ENCODE results near the gene HSD17B2.

The HSD17B2 gene

GRCh38 chr16:82061861-82062525 is 26.9 kb downstream of the HSD17B2 start:
- Histone ChIP-seq H3K4me1 (ENCODE audit: insufficient read depth, low read length, poor library complexity, severe bottlenecking) (no peaks in the 10 kb centered on the region), H3K4me2 (ENCODE audit: low read depth, low read length, poor library complexity, severe bottlenecking) (no peak overlapping the region), H3K27me3 (ENCODE audit: insufficient read depth, low read length, poor library complexity, severe bottlenecking) (no peaks in the 10 kb centered on the region), H2AFZ (ENCODE audit: low read length) (no peak overlapping the region), H3K4me3 (ENCODE audit: low read length, poor library complexity, severe bottlenecking) (no peak overlapping the region), H3K36me3 (ENCODE audit: insufficient read depth, low read length) (no peaks in the 10 kb centered on the region), H3K79me2 (ENCODE audit: insufficient read depth, low read length) (no peaks in the 10 kb centered on the region), H3K9ac (ENCODE audit: low read depth, low read length, poor library complexity, severe bottlenecking) (no peak overlapping the region), H3K9me2 (replicated peaks; ENCODE audit: low read depth, low read length) (no peaks in the 10 kb centered on the region), H4K20me1 (ENCODE audit: insufficient read depth, low read length, poor library complexity, severe bottlenecking) (no peaks in the 10 kb centered on the region), H3F3A (ENCODE audit: low read depth) (no peaks in the 10 kb centered on the region), H3K9me3 (ENCODE audit: insufficient read depth, low read depth, low read length) (no peaks in the 10 kb centered on the region)
- TF ChIP-seq EZH2phosphoT487 (IDR thresholded peaks at IDR 0.05; ENCODE audit: borderline replicate concordance), result no peak
- TF ChIP-seq, protein P1, sequence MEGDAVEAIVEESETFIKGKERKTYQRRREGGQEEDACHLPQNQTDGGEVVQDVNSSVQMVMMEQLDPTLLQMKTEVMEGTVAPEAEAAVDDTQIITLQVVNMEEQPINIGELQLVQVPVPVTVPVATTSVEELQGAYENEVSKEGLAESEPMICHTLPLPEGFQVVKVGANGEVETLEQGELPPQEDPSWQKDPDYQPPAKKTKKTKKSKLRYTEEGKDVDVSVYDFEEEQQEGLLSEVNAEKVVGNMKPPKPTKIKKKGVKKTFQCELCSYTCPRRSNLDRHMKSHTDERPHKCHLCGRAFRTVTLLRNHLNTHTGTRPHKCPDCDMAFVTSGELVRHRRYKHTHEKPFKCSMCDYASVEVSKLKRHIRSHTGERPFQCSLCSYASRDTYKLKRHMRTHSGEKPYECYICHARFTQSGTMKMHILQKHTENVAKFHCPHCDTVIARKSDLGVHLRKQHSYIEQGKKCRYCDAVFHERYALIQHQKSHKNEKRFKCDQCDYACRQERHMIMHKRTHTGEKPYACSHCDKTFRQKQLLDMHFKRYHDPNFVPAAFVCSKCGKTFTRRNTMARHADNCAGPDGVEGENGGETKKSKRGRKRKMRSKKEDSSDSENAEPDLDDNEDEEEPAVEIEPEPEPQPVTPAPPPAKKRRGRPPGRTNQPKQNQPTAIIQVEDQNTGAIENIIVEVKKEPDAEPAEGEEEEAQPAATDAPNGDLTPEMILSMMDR (conservative IDR thresholded peaks at IDR 0.05; ENCODE audit: low read length), result peak; percentile 83

DNA sequence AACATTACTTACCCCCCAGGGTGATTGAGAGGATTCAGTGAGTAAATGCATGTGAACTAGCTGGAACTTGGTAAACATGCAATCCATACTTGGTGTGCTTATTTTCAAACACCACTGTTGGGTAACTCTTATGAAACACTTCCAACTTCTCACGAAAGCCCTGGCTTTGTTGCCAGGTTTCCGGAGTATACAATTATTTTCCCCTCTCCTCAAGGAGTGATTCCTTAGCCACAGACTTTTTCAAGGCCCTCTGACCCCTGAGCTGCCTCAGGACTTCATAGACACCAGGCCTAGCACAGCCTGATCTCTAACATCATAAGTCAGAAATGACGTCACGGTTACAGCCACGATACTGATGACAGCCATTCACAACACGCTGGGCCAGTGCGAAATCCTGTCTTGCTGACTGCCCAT is 27.6 kb downstream of the HSD17B2 start:
- Histone ChIP-seq H3K4me1 (ENCODE audit: insufficient read depth, low read length, poor library complexity, severe bottlenecking) (no peaks in the 10 kb centered on the region), H3K9ac (ENCODE audit: low read depth, low read length, poor library complexity, severe bottlenecking) (no peak overlapping the region)

GRCh38 chr16:82063456-82064082 is 28.5 kb downstream of the HSD17B2 start:
- no peak overlapping the region for H3K4me2 ChIP-seq (ENCODE audit: low read depth, low read length, poor library complexity, severe bottlenecking)
- TF ChIP-seq, protein P1 (conservative IDR thresholded peaks at IDR 0.05; ENCODE audit: low read length), result no peak
- TF ChIP-seq EZH2phosphoT487 (IDR thresholded peaks at IDR 0.05; ENCODE audit: borderline replicate concordance), result no peak
- H4K20me1 ChIP-seq (ENCODE audit: insufficient read depth, low read length, poor library complexity, severe bottlenecking), result no peaks in the 10 kb centered on the region
- H3K79me2 ChIP-seq (ENCODE audit: insufficient read depth, low read length), result no peaks in the 10 kb centered on the region
- no peaks in the 10 kb centered on the region for H3K36me3 ChIP-seq (ENCODE audit: insufficient read depth, low read length)
- no peaks in the 10 kb centered on the region for H3K9me3 ChIP-seq (ENCODE audit: insufficient read depth, low read depth, low read length)
- no peak overlapping the region for H2AFZ ChIP-seq (ENCODE audit: low read length)
- H3F3A ChIP-seq (ENCODE audit: low read depth), result no peaks in the 10 kb centered on the region
- no peak overlapping the region for H3K9ac ChIP-seq (ENCODE audit: low read depth, low read length, poor library complexity, severe bottlenecking)
- no peak overlapping the region for H3K4me3 ChIP-seq (ENCODE audit: low read length, poor library complexity, severe bottlenecking)
- H3K27me3 ChIP-seq (ENCODE audit: insufficient read depth, low read length, poor library complexity, severe bottlenecking), result no peaks in the 10 kb centered on the region
- no peaks in the 10 kb centered on the region for H3K4me1 ChIP-seq (ENCODE audit: insufficient read depth, low read length, poor library complexity, severe bottlenecking)
- no peaks in the 10 kb centered on the region for H3K9me2 ChIP-seq (replicated peaks; ENCODE audit: low read depth, low read length)

More for the DNA sequence above, 27.6 kb downstream of the HSD17B2 start:
- no peaks in the 10 kb centered on the region for H3F3A ChIP-seq (ENCODE audit: low read depth)
- no peaks in the 10 kb centered on the region for H3K9me3 ChIP-seq (ENCODE audit: insufficient read depth, low read depth, low read length)
- no peak overlapping the region for H2AFZ ChIP-seq (ENCODE audit: low read length)
- no peaks in the 10 kb centered on the region for H4K20me1 ChIP-seq (ENCODE audit: insufficient read depth, low read length, poor library complexity, severe bottlenecking)
- no peak overlapping the region for H3K4me2 ChIP-seq (ENCODE audit: low read depth, low read length, poor library complexity, severe bottlenecking)
- H3K4me3 ChIP-seq (ENCODE audit: low read length, poor library complexity, severe bottlenecking), result no peak overlapping the region
- H3K27me3 ChIP-seq (ENCODE audit: insufficient read depth, low read length, poor library complexity, severe bottlenecking), result no peaks in the 10 kb centered on the region
- H3K9me2 ChIP-seq (replicated peaks; ENCODE audit: low read depth, low read length), result no peaks in the 10 kb centered on the region
- TF ChIP-seq EZH2phosphoT487 (IDR thresholded peaks at IDR 0.05; ENCODE audit: borderline replicate concordance), result no peak
- TF ChIP-seq, protein P1 (conservative IDR thresholded peaks at IDR 0.05; ENCODE audit: low read length), result no peak
- H3K36me3 ChIP-seq (ENCODE audit: insufficient read depth, low read length), result no peaks in the 10 kb centered on the region
- H3K79me2 ChIP-seq (ENCODE audit: insufficient read depth, low read length), result no peaks in the 10 kb centered on the region

Measured in Loucy (cell line).